Fibroblast of skin of right quadriceps (primary cell): ENCODE data around the gene SUV39H2.
"Not testable (repeated sequence)": the region's sequence is repeated elsewhere in the genome, so short reads cannot be mapped to it uniquely, and the experiment has no call there.

Experiments
- DNase-seq: peaks from one replicate; pipeline ENCODE4 v3.0.0-alpha.2; 2013

The SUV39H2 gene

GRCh38 chr10:14942147-14942949 is 63.7 kb downstream of the SUV39H2 start:
- DNase-seq = not testable (repeated sequence)

GRCh38 chr10:14942950-14943338 is 64.3 kb downstream of the SUV39H2 start:
- DNase-seq = not testable (repeated sequence)

DNA sequence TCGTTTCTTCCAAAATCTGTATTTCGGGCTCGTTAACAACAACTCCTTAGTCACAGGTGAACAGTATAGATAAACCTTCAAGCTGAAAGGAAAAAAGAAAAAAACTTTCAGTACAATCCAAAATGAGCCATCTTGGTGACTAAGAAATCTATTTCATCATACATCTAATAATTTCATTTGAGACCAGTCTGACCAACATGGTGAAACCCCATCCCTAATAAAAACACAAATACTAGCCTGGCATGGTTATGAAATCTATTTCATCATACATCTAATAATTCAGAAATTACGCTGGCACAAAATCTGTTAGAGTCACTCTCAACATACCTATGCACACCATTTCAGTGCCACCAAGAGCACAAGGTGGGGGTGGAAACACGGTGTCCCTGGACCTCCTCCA is 66.4 kb downstream of the SUV39H2 start:
- DNase-seq = no peak

DNA sequence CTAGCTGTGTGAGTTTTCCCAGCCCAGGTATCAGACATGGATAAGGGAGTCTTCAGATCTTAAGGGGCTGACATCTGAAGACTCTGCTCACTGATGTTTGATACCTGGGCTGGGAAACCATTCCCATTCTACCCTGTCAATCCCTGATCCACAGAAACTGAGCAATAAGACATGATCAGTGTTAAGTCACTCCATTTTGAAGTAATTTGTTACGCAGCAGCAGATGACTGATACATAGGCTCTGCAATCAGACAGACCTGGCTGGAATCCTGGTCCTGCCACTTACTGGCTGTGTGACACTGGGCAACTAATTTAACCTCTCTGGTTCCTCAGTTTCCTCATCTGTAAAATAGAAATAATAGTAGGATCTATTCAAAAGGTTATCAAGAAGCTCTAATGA is 68.6 kb downstream of the SUV39H2 start:
- no peak for DNase-seq

- DNase-seq = no peak
Observed at GRCh38 chr10:14949291-14949690, 70.6 kb downstream of the SUV39H2 start.

DNA sequence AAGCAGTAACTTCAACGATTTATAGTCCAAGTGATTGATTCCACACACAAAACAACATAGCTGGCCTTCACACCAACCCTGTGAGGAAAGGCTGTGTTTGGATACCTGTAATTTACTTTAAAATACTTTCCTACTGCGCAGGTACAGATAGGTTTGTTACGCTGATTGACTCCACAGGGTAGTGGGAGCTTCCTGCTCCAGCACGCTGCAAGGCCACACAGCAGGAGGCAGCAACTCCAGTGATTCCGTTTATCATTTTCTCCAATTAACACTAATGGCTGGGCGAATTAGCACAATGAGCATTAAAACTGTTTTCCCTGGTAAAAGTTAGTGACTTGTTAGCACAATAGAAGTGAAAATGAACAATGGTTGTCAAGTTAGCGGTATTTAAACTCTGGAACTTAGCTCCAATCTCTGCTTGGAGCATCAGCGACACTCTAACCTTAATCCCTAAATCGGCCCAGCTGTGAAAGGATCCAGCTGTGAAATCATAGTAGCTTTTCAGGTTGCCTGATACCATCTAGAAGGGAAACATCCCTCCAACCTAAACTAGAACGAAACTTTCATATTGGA is 74.3 kb downstream of the SUV39H2 start:
- peak; percentile 11 for DNase-seq

GRCh38 chr10:14953424-14954000 is 74.8 kb downstream of the SUV39H2 start:
- peak; percentile 35 for DNase-seq
